ENCODE results near the gene TTLL11.

The TTLL11 gene, protein sequence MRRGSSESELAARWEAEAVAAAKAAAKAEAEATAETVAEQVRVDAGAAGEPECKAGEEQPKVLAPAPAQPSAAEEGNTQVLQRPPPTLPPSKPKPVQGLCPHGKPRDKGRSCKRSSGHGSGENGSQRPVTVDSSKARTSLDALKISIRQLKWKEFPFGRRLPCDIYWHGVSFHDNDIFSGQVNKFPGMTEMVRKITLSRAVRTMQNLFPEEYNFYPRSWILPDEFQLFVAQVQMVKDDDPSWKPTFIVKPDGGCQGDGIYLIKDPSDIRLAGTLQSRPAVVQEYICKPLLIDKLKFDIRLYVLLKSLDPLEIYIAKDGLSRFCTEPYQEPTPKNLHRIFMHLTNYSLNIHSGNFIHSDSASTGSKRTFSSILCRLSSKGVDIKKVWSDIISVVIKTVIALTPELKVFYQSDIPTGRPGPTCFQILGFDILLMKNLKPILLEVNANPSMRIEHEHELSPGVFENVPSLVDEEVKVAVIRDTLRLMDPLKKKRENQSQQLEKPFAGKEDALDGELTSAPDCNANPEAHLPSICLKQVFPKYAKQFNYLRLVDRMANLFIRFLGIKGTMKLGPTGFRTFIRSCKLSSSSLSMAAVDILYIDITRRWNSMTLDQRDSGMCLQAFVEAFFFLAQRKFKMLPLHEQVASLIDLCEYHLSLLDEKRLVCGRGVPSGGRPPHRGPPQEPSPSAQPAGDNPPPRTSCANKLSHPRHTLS
- 3.8 to 6.6 (median 4.2) reads per million in 3 experiments for total RNA-seq

DNA sequence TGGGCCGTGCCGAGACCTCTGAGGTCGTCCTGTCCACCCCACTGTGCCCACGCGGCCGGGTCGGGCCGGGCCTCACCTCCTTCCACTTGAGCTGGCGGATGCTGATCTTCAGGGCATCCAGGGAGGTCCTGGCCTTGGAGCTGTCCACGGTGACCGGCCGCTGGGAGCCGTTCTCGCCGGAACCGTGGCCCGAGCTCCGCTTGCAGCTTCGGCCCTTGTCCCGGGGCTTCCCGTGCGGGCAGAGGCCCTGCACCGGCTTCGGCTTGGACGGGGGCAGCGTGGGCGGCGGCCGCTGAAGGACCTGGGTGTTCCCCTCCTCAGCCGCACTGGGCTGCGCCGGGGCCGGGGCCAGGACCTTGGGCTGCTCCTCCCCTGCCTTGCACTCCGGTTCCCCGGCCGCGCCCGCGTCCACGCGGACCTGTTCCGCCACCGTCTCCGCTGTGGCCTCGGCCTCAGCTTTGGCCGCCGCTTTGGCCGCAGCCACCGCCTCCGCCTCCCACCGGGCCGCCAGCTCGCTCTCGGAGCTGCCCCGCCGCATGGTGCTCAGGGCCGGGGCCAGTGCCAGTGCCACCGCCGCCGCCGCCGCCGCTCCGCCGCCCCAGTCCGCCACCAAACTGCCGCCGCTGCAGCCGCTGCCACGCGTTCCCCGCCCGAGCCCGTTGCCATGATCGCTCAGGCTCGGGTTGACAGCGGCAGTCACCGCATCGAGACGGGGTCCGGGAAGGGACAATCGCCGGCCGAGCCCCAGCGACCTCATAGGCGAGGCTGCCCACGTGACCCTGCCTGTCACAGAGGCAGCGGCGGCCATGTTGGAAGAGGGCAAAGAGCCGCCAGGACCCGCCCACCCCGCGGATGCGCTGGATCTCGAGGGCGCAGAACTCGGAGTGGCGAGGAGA is at the start of gene TTLL11:
Gene TTLL11, minus strand, starts transcription at position 698 of the 896 bp plus-strand sequence. Its CDS starts 160 bp downstream, at position 538.
- DNase-seq, result peak; percentile 96

DNA sequence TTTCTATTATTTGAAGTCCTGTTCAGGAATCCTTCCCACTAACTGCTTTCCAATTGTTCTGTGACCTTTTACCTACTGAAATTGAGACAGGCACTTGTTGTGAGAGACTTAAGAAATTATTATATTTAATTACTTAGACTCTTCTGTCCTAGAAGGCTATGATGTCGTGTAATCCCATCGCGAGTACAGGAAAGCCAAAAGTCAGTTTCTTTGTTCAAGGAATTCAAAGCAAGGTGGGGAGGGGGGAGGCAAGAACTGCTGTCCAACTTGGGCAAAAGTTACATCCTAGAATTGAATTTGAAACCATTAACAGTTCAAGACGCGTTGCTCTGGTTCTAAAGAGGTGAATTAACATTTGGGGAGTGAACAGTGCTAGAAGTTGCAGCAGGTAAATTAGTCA is 48.6 kb upstream of the TTLL11 start:
- DNase-seq, result no peak

GRCh38 chr9:122140368-122141193 is 47.5 kb upstream of the TTLL11 start:
- DNase-seq, result no peak

DNA sequence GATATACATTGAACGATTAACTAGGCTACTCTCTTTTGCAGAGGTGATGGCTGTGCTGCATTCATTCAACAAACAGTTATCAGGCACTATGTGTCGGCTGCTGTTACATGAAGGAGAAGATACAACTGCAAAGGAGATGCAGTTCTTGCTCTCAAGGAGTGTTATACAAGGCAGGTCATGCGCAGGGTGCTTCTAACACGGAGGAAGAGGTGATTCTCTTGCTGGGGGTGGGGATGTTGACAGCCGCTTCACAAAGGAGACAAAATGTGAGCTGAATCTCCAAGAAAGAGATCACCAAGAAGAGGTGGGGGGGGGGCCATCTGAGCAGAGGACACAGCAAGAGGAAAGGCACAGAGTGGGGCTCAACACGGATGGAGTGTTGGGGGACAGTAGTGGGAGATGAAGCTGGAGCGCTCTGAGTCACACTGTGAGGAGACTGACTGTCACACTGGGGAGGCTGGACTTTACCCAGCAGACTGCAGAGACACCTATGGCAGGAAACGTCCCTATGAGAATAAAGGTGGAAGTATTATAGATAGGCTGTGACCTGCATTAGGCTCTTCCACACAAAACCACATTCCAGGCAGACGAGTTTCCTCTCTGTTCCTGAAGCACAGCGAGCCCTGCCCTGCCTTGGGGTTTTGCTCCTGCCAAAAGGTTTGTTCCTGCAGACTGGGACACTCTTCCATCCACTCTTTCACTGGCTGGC is 45.6 kb upstream of the TTLL11 start:
- DNase-seq, result no peak

- no peak for DNase-seq
These were observed 42.4 kb upstream of the TTLL11 start for GRCh38 chr9:122135529-122135859.

DNA sequence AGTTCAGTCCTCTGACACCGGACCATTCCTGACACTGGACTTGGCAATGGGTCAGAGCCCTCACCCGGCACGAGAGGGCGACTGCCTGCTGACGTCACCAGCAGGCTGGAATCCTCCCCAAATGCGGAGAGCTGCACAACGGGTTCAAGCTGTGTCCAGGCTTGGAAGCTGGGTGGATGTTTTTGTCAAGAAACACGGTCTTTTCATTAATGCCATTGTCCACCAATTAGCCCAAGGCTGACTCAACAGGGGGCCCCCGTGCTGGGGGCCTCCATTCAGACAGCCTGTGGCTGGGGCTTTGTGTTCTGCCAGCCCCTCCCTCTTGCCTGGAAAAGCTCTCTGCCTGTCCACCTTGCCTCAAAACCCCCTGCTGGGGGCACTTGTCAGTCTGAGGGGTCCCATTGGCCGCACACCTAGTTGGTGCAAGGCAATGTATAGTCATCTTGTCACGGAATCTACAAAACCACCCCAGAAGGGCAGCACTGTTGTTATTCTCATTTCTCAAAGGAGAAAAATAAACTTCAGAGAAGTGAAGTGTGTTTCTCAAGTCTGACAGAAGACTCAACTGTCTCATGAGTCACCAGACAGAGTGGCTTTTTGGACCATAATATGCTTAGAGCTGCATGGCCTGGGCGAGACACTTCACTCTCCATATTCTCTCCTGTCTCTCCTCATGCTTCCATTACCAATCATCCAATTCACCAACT is 41.9 kb upstream of the TTLL11 start:
- DNase-seq, result no peak

GRCh38 chr9:122133984-122134535 is 41.0 kb upstream of the TTLL11 start:
- DNase-seq, result no peak

DNA sequence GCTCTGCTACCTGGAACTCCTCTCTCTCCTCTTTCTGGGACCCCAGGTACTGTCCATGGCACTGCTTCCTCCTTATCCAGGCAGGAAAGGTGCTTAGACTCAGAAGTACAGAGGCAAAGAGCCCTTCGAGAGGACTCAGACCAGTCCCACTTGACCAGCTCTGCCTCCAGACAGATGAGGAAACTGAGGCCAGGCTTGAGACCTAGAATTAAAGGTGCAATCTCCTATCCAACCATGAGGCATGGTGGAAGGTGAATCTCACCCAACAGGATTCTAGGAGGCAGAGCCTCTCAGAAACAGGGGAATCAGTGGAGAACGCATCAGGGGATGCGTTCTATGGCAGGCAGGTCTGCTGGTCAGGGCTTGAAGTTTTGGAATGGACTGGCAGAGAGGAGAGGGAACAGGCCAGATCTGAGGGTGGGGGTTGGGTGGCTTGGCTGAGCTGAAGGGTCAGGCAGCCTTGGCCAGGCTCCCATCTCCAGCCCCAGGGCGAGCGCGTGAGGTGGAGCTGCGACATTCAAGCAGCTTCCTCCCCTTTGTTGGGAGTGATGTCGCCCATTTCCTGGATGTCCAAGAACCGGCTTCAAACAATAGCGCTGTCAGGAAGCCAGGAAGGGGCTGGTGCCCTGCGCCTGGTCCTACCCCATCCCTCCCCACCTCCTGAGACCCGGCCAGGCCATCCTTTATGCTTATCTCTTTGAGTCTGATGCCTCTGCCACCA is 40.3 kb upstream of the TTLL11 start:
- no peak for DNase-seq

- no peak for DNase-seq
These were observed 39.4 kb upstream of the TTLL11 start for GRCh38 chr9:122132539-122132938.

DNA sequence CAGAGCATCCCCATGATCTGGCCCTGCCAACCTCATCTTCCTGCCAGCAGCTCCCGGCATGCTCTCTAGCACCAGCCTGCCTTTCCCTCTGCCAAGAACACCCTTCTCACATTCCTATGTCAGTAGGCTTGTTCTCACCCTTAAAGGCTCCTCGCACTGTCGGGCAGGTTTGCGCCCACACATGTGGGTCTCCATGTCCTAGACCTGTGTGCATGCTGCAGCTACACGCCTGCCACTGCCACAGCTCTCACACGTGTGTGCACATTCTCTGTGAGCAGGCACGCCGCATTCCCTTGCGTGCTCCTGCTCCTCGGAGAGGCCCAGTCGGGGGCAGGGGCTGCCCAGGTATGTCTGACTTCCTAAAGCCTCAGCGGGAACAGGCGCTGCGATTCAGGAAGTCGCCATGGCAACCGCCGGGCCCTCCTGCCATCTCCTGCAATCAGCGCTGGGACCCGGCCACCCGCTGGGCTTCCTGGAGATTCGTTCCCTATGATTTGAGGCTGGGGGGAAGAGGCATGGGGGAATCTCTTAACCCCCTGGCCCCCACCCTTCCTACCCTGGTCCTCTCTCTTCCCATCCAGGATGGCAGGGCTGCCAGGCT is 38.4 kb upstream of the TTLL11 start:
- no peak for DNase-seq

DNA sequence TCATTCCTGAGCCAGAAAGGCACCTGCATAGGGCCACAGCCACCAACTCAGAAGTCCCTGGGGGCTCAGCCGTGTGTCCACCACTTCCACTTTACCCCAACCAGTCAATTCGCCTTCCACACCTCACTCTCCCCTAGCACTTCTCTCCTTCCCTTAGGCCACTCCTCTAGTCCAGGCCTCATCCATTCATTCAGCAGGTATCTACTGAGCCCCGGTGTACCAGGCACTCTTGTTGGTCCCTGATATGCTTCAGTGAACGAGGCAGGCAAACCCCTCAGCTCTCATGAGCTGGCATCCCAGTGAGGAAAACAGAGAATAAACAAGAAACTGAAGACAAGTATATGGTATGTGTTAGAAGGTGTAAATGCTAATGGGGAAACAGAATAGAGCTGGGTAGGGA is 37.7 kb upstream of the TTLL11 start:
- no peak for DNase-seq

- no peak for DNase-seq
These were observed 36.9 kb upstream of the TTLL11 start for GRCh38 chr9:122129969-122130368.

DNA sequence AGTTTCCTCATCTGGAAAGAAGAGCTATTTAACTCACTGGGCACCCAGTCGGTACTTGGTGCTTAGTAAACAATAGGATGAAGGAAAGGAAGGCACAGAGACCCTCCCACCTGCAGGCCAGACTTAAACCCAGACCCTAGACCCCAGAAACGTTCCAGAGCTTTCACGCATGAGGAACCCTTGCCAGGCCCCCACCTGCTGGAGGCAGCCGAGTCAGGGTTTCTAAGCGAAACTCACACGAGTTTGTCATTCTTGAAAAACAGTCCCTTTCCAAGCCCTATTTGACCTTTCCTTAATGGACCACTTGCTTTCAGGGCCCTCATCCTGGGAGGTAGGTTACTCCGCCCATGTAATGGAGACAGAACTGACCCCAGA is 35.8 kb upstream of the TTLL11 start:
- DNase-seq, result no peak

GRCh38 chr9:122128007-122128968 is 35.2 kb upstream of the TTLL11 start:
- DNase-seq, result no peak

DNA sequence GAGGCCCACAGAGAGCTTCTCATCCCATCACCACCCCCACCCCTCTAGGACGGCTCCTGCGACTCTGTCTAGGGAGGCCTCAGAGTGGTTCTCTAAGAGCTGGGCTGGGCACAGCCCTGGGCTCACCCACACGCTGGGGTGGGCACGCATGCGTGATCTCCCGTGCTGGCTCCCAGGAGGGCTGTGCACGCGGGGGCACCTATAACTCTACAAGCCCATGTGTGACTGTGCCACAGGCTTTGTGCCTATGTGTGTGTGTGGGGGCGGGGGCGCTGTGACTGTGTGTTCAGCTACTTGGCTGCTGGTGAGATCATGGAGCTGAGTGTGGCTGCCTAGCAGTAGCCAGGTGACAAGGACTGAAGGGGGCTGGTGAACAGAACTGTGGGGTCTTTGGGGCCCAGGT is 34.3 kb upstream of the TTLL11 start:
- no peak for DNase-seq

GRCh38 chr9:122126331-122127261 is 33.5 kb upstream of the TTLL11 start:
- DNase-seq, result no peak
